Measurements from ENCODE around the gene SLC7A1. TPM values are rescaled to one million over a fixed set of nuclear protein-coding genes. Genes with fewer than 3 reads are reported as not detected.

Gene SLC7A1
- total and polyA plus RNA-seq, 7 donors: 2.4 to 25.6 (median 15.0) TPM

DNA sequence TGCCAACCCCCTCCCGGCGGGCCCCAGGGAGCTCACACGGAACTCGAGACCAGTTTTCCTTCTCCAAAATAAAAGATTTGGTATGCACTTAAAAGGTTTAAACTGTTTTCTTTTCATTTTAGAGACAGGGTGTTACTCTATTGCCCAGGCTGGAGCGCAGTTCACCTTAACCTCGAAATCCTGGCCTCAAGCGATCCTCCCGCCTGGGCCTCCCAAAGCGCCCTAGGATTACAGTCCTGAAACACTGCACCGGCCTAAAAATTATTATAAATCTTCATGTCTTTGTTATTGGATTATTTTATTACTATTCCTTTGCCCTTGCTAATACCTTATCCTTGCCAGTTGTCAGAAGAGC, 553 bp upstream of the SLC7A1 start:
- Histone ChIP-seq H3K4me1 (peaks cover 0 to 41% (median 12%) of the 10 kb centered on the region in 4 donors), H3K4me3 (peak overlapping the region; percentile 17 to 99 (median 75)), H3K36me3 (no peaks in the 10 kb centered on the region), H3K27me3 (no peaks in the 10 kb centered on the region), H3K27ac (peak overlapping the region; percentile 66 to 96 (median 93)), H3K9me3 (no peaks in the 10 kb centered on the region)
- 38 to 41% methylated on average over 10 of the region's 10 CpGs for WGBS, 2 donors
- no peak for DNase-seq
- intact Hi-C loops (cut with DNase I): loop anchor here (5.0 to 10.0 kb wide), 4 partner anchors 161 to 1209 kb away; partner anchors contain the start of gene HMGB1
- TF ChIP-seq, protein P1, sequence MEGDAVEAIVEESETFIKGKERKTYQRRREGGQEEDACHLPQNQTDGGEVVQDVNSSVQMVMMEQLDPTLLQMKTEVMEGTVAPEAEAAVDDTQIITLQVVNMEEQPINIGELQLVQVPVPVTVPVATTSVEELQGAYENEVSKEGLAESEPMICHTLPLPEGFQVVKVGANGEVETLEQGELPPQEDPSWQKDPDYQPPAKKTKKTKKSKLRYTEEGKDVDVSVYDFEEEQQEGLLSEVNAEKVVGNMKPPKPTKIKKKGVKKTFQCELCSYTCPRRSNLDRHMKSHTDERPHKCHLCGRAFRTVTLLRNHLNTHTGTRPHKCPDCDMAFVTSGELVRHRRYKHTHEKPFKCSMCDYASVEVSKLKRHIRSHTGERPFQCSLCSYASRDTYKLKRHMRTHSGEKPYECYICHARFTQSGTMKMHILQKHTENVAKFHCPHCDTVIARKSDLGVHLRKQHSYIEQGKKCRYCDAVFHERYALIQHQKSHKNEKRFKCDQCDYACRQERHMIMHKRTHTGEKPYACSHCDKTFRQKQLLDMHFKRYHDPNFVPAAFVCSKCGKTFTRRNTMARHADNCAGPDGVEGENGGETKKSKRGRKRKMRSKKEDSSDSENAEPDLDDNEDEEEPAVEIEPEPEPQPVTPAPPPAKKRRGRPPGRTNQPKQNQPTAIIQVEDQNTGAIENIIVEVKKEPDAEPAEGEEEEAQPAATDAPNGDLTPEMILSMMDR (IDR thresholded peaks at IDR 0.05): no peak
- no peak for TF ChIP-seq POLR2AphosphoS5 (IDR thresholded peaks at IDR 0.05)
- TF ChIP-seq EP300 (IDR thresholded peaks at IDR 0.05): no peak
- no peak for TF ChIP-seq POLR2A (IDR thresholded peaks at IDR 0.05)

DNA sequence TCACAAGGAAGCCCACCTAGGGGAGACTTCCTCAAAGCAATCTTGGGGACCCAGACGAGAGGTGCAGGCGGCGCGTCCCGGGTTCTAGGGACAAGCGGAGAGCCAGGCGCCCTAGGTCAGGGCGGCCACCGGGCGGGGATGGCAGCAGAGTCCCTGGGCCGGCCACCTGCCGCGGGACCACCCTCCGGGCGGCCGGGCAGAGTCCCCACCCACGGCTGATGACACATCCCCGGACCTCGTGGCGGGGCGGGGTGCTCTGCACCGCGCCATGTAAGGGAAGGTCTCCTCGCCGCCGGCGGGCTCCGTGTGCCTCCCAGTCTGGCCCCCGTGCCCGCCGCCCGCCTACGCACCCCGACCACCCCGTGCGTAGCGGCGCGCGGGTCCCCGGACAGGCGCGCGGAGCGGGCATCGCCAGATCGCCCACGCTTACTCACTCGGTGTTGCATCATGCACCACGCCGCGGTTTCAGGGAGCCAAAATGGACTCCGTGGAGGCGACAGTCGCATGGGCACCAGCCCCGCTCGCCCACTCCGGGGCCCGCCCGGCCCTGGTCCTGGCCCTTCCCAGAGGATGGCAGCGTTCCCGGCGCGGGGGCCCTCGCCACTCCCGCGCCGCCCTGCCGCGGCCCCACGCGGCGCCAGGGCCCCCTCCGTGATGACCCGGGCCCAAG, 643 bp downstream of the SLC7A1 start:
- Histone ChIP-seq H3K4me3 (peak overlapping the region; percentile 66 to 99 (median 75)), H3K36me3 (no peaks in the 10 kb centered on the region), H3K4me1 (peaks cover 0 to 47% (median 17%) of the 10 kb centered on the region in 4 donors), H3K27ac (peak overlapping the region; percentile 90 to 96 (median 93)), H3K9me3 (no peaks in the 10 kb centered on the region), H3K27me3 (no peaks in the 10 kb centered on the region)
- DNase-seq: peak; percentile 89
- TF ChIP-seq POLR2A (IDR thresholded peaks at IDR 0.05): peak in 1 of 2 donors; percentile 38
- TF ChIP-seq EP300 (IDR thresholded peaks at IDR 0.05): peak in 1 of 4 donors; percentile 18
- TF ChIP-seq, protein P1 (IDR thresholded peaks at IDR 0.05): no peak
- peak; percentile 51 to 72 (median 58) for TF ChIP-seq POLR2AphosphoS5 (IDR thresholded peaks at IDR 0.05)
- intact Hi-C loops (cut with DNase I): loop anchor here (1.0 to 10.0 kb wide), 7 partner anchors 86 to 1210 kb away; partner anchors contain the start of genes HMGB1 and UBL3
- WGBS, 2 donors: 1% methylated on average over 75 of the region's 75 CpGs

DNA sequence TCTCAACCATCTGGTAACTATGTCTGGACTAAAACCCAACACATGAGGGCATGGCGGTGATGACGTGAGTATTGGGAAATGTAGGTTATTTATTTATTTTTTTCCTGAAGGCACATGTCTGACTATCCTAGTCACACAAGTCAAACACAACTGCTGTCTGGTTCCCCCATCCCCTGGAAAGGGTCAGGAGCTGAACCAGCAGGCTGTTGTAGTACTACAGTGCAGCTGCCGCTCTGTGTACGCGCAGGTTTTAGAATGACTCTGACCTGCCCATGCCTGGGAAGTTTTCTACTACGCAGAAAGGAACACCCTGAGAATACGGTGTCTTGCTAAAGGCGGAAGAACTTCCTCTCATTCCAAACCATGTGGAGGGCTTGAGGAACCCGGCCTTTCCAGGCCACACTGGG, 1.2 kb downstream of the SLC7A1 start:
- no peaks in the 10 kb centered on the region for H3K36me3 ChIP-seq
- H3K27me3 ChIP-seq: no peaks in the 10 kb centered on the region
- peak overlapping the region; percentile 90 to 96 (median 93) for H3K27ac ChIP-seq
- TF ChIP-seq EP300 (IDR thresholded peaks at IDR 0.05) (peak in 1 of 4 donors; percentile 28), POLR2A (IDR thresholded peaks at IDR 0.05) (no peak)
- H3K4me3 ChIP-seq: peak overlapping the region; percentile 66 to 99 (median 75)
- 5 to 16% methylated on average over 9 of the region's 9 CpGs for WGBS, 2 donors
- H3K9me3 ChIP-seq: no peaks in the 10 kb centered on the region
- H3K4me1 ChIP-seq: peaks cover 0 to 52% (median 22%) of the 10 kb centered on the region in 4 donors
- intact Hi-C loops (cut with DNase I): loop anchor here (2.0 to 10.0 kb wide), 5 partner anchors 86 to 1210 kb away; partner anchors contain the start of genes HMGB1 and UBL3
- peak; percentile 78 for DNase-seq

DNA sequence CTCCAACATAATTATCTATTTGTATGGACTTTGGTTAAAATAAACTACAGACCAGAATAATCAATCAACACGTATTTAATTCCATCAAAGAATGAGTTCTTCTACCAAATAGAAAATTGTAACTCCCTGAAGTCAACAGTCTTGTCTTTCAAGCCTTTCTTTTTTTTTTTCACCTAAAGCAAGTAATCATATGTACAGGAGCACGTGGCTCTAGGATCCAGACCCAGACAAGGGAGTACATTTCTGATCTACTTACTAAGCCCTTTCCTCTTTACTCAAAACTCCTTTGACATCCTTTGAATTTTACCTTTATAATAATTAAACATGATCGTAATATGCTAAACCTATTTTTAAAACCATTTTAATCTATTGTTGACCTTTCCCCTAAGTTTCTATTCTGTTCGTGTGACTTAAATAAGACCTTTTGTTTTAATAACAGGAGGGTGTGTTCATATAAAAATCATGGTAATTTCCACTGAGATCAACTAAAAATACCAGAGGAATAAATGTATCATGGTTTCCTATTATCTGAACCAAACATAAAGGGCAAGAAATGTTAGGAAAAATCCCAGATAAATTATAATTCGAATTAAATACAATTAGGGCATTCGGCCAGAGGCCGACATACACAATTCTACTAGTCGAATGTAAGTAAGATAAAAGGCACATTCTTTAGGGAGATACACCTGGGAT, 1.7 kb downstream of the SLC7A1 start:
- WGBS, 2 donors: 32 to 71% methylated on average over 8 of the region's 8 CpGs
- no peaks in the 10 kb centered on the region for H3K36me3 ChIP-seq
- intact Hi-C loops (cut with DNase I): loop anchor here (2.0 to 10.0 kb wide), 5 partner anchors 85 to 1211 kb away; partner anchors contain the start of genes HMGB1 and UBL3
- H3K9me3 ChIP-seq: no peaks in the 10 kb centered on the region
- peaks cover 0 to 55% (median 27%) of the 10 kb centered on the region in 4 donors for H3K4me1 ChIP-seq
- no peak for TF ChIP-seq POLR2A (IDR thresholded peaks at IDR 0.05)
- TF ChIP-seq EP300 (IDR thresholded peaks at IDR 0.05): no peak
- TF ChIP-seq, protein P1 (IDR thresholded peaks at IDR 0.05): no peak
- no peak for TF ChIP-seq POLR2AphosphoS5 (IDR thresholded peaks at IDR 0.05)
- H3K4me3 ChIP-seq: peak overlapping the region in 3 of 4 donors; percentile 67 to 99 (median 83)
- DNase-seq: no peak
- H3K27ac ChIP-seq: peak overlapping the region; percentile 90 to 96 (median 93)
- no peaks in the 10 kb centered on the region for H3K27me3 ChIP-seq

DNA sequence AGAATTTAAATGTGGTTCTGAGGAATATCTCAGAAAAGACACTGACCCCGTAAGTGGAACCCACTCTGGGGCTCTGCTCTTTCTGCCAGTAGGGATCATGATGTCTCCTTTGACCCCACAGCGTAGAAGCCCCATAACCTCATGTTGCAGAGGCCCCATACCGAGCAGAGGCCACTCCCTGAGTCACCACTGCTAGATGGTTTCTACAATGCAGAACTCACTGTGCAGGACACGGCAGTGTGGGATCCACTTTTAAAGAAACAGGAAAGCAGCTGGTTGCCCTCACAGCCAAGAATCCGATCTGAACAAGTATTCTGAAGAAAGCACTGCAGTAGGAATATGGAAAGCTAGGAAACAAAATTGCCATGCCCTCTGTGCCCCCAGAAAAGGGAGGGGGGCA, 4.2 kb downstream of the SLC7A1 start:
- no peaks in the 10 kb centered on the region for H3K36me3 ChIP-seq
- no peak overlapping the region for H3K4me3 ChIP-seq
- WGBS, 2 donors: 72 to 86% methylated on average over 5 of the region's 5 CpGs
- H3K4me1 ChIP-seq: peaks cover 0 to 64% (median 32%) of the 10 kb centered on the region in 4 donors
- TF ChIP-seq, protein P1 (IDR thresholded peaks at IDR 0.05): no peak
- TF ChIP-seq EP300 (IDR thresholded peaks at IDR 0.05) (no peak), POLR2AphosphoS5 (IDR thresholded peaks at IDR 0.05) (no peak), POLR2A (IDR thresholded peaks at IDR 0.05) (no peak)
- H3K27ac ChIP-seq: peak overlapping the region in 2 of 4 donors; percentile 96
- DNase-seq: no peak
- no peaks in the 10 kb centered on the region for H3K9me3 ChIP-seq
- H3K27me3 ChIP-seq: no peaks in the 10 kb centered on the region
- intact Hi-C loops (cut with DNase I): loop anchor here (2.0 to 10.0 kb wide), 4 partner anchors 157 to 1213 kb away; partner anchors contain the start of gene HMGB1

Measured in sigmoid colon (tissue), 7 donors.